HG03060 (cell line): Measurements from ENCODE around the gene RXRA.

Experiments
- ATAC-seq: cut with Tn5 transposase; IDR thresholded peaks from one replicate; pipeline ENCODE4 v1.9.1; 2021; ENCODE audit warnings: low read depth, moderate number of reproducible peaks; ENCODE audit not compliant: unreplicated experiment

The RXRA gene

DNA sequence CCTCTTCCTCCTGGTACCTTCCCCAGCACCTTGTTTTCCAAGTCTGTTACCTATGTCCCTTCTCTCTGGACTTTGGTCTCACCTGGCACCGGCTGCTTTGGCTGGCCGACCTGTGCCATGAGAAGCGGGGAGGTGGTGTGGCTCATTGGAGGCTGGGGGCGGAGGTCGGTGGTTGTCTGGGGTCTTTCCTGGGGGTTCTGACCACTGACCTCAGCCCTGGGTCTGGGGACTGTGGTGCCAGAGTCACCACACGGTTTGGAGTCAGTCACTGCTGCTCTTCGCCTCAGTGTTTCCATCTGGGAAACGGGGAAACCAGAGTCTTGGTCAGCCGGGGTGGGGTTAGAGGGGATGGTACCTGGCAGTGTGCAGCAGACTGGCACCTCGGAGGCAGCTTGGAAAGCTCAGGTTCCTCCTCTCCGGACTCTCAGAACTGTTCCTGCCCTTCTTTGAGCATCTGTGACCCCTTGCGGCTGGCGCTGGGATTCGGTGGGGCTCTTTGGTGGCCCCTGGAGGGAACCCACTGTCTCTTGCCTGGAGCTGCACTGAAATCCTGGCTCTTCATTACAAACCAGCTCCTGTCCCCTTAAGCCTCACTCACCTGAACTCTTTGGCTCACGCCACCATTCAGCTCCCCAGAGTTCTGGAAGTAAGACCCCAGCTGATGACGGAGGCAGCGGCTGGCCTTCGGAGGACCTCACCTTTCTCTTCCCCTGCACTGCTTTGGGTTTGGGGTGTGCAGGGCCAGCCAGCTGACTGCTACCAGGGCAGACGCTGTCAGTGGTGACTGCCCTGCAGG, 4.1 kb upstream of the RXRA start:
- ATAC-seq: no peak

DNA sequence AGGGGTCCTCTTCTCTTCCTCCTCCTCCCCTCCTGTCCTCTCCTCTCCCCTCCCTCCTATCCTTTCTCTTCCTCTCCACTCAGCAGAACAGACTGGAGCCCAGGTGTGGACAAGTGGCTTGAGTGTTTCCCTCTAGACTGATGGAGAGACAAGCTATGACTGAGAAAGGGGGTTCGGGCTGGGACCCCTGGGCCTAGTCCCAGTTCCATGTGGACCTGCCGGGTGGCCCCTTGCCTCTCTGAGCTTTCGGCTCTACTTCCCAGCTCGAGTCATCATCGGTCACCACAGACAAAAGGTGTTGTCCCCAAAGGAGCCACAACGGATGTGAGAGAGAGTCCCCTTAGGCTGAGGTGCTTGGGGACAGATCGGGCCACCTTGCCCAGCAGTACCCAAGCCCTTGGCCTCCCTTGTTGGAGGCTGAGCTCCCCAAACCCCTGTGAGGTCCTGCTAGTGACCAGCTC, 3.4 kb upstream of the RXRA start:
- ATAC-seq: no peak

DNA sequence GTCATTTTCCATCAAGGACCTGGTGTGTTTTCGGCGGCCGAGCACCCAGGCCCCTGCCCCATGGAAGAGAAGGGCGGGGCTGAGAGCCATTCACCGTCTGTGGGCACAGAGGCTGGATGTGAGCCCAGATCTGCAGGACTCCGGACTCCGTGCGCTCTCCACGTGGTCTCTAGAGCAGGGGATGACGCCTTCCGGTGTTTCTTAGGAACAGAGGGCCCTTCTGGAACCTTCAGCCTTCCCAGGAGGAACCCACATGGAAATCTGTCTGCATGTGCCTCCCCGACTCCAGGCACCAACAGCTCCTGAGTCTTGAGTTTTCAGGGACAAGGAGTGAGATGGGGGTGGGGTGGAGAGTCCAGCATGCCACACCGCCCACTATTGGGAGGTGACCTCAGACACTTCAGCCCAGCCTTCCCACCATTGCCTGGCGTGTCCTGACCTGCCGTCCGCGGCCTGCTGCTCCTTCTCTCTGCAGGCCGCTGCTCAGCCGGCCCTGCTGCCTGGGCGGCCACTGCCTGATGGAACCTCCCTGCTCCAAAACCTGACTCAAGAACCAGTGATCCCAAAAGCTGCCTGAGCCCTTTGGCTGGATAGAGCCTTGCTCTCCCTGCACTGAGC, 2.4 kb upstream of the RXRA start:
- ATAC-seq: no peak

DNA sequence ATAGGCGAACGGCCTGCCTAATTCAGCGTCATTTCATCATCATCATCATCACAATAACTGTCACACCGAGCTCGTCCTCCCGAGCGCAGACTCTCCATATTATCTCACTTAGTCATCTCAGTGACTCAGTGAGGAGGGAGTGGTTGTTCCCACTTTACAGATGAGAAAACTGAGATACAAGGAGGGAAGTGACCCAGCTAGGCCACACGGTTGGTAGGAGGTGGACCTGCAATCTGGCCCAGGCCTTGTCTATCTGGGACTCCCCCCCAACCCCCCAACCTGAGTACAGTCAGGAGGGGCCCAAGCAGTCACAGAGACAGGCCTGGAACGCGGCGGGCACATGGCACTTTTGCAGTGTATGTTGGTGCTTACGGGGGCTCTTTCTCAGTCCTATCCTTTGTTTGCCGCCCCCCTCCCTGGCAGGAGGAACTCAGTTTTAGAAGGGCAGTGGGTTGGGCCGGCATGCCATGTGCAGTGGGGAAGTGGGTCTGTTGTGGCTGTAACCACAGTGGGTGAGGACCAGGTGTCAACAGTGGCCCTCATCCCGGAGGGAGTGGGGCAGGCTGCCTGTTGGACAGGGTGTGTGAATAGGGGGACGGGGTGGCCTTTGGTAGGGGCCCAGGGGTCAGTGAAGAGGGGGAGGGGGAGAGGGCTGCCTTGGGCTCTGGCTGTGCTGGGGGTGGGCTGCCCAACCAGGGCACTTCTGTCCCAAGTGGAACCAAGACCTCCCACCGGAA, 1.7 kb upstream of the RXRA start:
- no peak for ATAC-seq

DNA sequence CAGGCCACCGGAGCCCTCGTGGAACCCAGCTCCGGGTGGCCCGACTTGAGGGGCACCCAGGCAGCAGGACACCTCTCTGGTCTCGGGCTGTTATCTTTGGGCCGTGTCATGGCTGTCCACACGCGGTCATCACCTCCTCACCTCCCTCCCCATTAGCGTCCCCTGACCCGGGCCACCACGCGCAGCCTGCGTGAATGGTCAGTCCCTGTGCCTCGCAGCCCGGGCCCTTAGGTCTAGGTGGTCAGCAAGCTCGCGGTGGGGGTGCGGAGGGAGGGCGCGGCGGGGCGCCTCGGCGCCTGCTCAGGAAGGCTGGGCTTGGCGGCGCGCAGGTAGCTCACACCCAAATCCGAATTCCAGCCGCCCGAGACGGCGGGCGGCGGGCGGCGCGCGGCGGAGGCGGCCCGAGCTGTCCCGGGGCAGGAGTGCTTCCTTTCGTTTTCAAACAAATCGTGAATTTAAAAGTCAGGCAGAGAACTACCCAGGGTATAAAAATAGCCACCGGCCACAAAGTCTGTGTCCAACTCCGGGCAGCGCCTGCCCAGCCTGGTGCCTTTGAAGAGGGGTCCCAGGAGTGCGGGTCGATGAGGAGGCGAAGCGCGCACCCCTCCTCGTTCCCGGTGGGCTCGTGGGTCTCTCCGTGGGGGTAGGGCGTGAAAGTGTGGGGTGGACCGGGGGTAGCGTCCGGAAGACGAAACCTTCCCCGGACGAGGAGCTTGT, 1.0 kb upstream of the RXRA start:
- no peak for ATAC-seq

DNA sequence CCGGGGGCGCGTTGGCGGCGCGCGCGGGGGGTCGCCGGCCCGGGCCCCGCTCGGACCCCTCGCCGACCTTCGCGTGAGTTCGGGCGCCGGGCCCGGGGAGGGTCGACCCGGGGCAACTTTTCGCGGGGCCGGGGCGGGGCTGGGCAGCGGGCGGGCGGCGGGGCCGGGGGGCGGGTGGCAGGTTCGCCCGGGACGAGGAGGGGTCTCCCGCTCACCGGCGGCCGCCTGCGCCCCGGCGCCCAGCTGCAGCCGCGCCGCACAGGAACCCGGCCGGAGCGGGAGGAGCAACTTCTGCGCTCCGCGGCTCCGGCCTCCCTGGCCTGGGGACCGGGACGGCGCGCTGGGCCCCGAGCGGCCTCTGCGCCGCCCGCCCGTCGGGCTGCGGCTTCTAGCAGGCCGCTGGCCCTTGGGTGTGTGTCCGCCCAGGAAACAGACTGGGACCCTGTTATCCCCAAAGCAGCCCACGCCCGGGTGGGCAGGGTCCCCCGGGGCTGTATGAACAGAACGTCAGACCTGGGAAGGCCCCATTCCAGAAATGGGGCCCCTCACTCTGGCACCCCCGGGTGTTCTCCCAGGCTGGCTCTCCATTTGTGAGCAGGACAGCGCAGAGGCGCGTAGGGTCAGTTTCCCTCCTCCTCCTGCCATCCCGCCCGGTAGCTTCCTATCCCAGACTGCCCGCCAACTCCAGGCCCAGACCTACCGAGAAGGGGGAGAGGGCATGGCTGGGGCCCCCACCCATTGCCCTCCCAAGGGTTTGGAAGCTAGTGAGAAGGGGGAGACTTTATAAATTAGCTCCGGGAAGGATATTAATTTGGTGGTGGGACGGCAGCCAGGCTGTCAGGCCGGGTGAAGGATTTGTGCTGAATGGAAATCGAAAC, 708 bp downstream of the RXRA start:
- ATAC-seq: no peak

DNA sequence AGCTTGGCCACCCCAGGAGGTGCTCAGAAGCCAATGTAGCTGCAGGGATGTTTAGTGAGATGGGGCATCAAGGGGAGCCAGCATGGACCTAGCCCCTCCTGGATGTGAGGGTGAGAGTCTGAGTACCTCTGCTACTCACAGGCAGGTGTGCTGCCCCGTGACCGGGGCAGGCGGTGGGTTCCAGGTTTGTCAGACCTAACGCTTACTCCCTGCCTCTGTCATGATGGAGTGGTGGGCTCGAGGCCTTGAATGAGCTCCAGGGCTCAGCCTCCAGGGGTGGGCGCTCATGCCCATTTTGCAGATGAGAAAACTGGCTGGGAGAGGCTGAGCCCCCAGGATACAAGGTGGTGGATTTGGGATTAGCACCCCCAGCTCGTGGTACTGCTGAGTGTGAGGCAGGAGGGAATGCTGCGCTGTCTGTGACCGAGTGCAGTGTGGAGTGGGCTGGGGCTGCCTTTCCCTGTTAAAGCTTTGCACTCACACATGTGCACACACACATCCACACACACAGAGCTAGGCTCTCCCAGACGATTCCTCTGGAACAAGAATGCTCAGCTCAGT, 1.5 kb downstream of the RXRA start:
- no peak for ATAC-seq

DNA sequence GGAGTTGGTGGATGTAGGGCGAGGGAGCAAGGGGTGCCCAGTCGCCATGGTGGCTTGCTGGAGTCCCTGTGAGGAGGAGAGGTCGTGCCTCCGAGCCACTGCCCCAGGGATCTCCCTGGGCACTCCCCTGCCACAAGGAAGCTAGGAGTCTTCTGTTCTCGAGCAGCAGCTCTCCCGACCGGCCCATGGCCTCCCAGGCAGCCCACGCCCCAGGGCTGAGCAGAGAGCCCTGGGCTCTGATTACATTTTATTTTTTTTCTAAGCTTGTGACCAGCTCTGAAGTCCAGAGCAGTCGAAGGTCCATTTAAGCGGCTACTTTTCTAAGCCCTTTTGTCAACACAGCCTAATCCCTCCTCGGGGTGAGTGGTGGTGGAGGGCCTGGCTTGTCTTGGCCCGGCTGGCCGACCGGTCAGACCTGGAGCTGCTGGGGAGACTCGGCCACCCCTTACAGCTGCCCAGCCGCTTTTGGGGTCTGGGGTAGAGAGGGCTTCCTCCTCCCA, 2.1 kb downstream of the RXRA start:
- no peak for ATAC-seq

DNA sequence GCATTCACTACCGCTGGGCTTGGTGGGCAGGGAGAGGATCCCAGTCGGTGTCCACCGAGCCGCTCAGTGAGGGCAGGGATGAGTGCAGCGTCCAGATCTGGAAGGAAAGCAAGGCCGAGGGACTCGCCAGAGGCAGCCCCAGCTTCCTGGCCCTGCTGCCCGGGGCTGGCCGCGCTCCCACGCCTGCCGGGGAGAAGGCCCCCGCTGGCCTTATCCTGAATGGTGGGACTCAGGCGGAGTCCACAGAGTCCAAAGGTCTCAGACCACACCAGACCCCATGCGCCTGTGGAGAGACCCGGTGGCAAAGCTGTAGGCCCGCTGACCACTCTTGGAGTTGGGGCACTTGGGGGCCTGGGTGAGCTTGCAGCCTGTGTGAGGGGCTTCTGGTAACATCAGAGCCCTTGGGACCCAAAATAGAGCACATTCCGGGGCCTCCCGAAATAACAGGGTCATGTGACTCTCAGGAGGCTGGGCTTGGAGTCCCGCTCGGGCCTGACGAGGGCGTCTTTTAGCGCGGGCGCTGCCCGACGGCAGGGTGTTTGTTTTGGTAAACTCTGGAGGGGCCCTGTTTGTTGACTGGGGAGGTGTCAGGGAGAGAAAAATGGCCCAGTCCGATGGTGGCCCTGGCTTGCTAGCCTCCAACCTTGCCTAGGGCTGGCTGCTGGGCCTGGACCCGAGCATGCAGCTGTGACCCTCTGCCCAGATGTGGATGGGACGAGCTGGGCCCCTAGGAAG, 2.8 kb downstream of the RXRA start:
- no peak for ATAC-seq

DNA sequence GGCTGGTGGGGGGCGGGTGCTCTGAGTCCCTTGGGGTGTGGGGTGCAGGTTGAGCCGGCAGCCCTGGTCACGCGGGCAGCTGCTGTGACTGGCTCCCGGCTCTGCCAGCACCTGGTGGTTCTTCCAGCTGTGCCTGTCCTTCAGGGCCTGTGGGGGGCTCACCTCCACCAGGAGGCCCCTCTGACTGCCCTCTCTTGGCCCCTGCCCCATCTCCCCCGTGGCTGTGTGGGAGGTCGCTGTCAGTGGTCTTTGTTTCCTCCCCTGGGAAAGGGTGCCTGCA, 3.3 kb downstream of the RXRA start:
- no peak for ATAC-seq

DNA sequence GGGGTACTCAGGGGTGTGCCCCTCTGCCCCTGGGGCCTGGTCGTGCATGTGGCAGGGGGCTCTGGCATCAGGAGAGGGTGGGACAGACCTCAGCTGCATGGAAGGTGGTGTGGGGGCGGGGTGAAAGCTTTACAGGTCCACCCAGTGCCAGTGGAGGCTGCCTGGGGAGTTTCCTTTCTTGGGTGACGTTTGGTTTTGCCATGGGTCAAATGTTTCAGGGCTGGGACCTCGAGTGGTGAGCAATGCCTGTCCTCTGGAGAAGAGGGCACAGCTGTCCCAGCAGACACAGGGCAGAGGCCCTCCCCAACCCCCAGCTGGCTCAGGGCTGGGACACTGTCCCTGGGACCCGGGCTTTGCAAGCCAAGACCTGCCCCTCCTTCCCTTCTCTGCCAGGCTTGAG, 3.6 kb downstream of the RXRA start:
- ATAC-seq: no peak

DNA sequence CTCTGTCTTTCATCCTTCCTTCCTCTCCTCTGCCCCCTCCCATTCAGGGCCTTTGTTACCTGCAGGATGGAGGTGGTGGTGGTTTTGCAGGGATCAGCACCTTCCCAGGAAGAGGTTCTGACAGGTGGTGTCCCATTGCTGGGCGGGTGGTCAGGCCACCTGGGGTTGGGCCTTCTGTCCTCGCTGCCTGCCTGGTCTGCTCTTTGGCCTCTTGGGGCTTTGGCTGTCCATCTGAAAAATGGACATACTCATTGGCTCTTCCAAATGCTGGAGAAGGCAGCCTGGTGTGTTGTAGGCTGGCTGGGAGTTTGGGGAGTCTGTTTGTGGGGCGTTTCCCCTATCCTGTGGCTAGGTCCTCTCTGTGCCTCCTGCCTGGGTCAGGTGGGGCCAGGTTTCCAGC, 4.3 kb downstream of the RXRA start:
- ATAC-seq: no peak

DNA sequence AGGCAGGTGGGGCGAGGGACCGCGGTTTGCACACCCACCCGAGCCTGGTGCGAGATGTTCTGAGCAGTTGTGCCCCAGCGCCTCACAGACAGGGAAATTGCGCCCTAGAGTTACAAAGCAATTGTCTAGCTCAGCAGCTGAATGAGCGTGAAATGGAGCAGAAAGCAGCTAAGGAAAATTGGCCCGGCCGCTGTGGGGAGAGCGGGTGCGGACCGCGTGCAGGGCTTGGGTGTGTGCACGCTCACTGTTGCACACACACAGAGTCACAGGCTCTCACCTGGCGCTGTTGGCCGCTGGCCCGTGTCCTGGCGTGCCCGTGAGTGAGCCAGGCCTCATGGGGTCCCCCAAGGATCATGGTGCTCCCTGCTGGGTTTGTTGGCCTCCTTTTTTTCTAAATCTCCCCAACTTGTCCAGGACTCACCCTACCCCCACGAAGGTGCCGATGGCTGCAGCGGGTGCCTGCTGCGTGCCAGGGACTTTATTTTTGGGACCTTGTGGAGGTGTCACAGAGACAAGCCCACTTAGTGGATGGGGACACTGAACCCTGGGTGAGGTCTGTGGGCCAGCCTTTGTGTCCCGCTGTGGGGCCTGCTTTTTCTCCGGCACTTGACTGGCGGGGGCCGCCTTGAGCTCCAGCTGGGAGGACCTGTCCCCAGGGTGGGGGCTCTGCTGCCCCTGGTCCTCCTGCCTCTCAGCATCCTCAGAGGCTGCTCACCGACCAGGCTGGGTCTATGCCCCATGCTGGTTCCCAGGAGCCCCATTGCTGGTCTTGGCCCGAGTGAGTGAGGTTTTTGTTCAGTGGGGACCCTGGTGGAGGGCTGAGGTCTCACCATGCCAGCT, 5.2 kb downstream of the RXRA start:
- ATAC-seq: no peak

DNA sequence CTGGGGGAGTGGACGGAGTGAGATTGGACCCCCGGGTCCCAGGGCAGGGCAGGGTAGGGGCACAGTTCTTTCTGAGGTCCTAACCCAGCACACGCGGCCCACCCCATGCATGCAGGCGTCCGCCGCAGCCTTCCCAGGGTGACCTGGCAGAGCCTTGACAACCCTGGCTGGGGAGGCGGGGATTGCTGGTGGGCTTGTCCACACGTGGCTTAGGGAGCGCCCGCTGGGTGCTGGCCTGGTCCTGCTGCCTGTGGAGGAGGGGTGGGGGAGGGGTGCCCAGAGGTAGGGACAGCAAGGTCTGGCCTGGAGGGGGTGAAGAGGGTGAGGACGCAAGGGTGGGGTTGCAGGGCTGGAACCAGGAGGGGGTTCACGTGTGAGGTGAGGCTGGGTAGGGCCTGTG, 6.0 kb downstream of the RXRA start:
- no peak for ATAC-seq

DNA sequence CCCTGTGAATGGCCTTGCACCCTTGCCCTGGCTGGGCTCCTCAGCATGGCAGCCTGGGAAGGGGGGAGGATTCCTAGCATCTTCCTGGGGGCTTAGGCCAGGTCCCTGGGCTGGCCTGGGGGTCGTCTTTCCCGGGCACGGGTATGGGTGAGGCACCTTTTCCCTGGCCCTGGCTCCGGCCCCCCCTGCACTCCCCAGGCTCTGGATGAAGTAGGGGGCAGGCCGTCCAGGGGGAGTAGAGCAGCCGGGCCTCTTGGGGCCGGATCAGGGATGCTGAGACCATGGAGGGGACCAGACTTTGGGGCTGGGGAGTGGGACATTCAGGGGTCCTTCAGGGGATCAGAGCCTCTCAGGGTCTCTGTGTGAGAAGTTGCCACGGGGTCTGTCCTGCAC, 6.6 kb downstream of the RXRA start:
- no peak for ATAC-seq

DNA sequence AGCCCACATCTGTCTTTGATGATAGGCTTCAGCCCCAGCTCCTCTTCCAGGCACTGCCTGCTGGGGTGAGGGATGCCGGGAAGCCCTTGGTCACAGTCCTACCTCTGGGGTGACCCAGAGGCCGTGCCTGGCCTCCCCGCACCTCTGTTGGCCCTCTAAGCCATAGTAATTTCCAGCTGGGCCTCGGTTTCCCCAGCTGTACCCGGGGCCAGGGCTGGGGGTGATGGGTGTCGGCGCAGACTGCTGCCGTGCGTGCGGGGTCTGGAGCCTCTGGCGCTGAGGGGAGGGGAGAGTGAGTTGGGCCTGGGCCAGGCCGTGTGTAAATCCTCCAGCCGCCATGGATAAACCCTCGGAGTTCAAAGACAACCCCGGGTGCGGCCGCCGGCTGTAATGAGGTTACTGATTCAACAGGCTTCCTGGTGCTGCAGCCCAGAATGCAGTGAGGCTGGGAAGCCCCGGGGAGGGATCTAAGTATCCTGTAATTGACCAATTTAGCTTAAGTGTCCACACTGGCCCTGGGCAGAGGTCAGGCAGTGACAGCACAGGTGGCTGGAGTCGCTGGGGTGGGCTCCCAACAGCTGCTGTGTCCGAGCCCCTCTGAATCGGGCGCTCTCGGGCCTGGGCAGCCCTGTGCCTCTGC, 7.1 kb downstream of the RXRA start:
- no peak for ATAC-seq

DNA sequence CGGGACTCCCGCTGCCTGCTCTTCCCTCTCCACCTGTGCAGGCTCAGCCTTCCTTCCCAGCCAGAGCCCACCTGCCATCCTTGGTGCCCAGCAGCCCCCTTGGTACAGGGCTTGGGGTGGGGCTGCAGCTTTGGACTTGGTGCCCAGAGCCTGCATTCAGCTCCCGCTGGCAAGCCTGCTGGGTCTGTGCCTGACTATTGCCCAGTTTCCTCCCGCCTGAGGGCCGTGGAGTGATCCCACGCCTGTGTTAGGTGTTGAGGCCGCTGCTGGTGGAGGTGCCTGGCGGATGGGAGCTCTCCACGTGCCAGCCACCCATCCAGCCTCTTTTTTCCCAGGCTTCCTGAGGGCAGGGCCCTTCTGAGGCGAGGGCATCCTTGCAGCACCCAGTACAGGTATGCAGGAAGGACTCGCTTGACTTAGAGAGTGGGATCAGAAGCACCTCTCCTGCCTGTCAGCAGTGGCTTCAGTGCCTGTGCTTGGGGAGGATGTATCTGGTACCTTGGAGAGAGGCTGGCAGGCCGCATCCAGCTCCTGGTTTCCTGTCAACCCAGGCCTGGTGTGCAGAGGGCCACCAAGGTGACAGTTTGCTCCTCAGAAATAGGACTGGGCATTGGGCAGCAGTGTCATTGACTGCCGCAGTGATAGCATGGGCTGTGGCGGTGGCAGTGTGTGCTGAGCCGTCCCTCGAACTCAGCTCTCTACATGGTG, 7.8 kb downstream of the RXRA start:
- no peak for ATAC-seq
